Tibial artery (tissue), 4 donors: ENCODE results near the gene EAF1.

Experiments used
- DNase-seq, 2 donors: peaks; one replicate each; pipeline ENCODE4 v3.0.0-alpha.2; 2019
- H3K27ac ChIP-seq, 2 donors: fragments of 200-600 bp; sonication (generic) in 1 of 2; 1 replicate in 1 of 2; 2 replicates in 1 of 2; pipeline ENCODE4 v1.5.1; 2018 to 2019; ENCODE audit warnings: mild to moderate bottlenecking in 1 of 2
- H3K27me3 ChIP-seq, 2 donors: fragments of 200-600 bp; sonication (generic) in 1 of 2; one replicate each; pipeline versions ENCODE4 v1.5.1 to v1.6.0; 2016 to 2019
- H3K36me3 ChIP-seq, 3 donors: fragments of 200-600 bp; sonication (generic) in 2 of 3; one replicate each; pipeline ENCODE4 v1.5.1; 2016 to 2019; ENCODE audit warnings: mild to moderate bottlenecking in 2 of 3
- H3K4me1 ChIP-seq, 4 donors: fragments of 200-600 bp; sonication (generic) in 2 of 4; 1 replicate in 3 of 4; 2 replicates in 1 of 4; pipeline ENCODE4 v1.5.1; 2016 to 2019
- H3K4me3 ChIP-seq, 2 donors: fragments of 200-600 bp; sonication (generic) in 1 of 2; 1 replicate in 1 of 2; 2 replicates in 1 of 2; pipeline ENCODE4 v1.5.1; 2018 to 2019; ENCODE audit warnings: mild to moderate bottlenecking in 2 of 2
- H3K9me3 ChIP-seq, 3 donors: fragments of 200-600 bp; sonication (generic) in 1 of 3; one replicate each; pipeline ENCODE4 v1.5.1; 2016 to 2019
- CTCF ChIP-seq, 2 experiments: fragments of 200-600 bp in 1 of 2; fragments of 450-650 bp in 1 of 2; IDR thresholded peaks; one replicate each; pipeline ENCODE4 v1.5.1; 2017 to 2019; ENCODE audit warnings: antibody characterized with exemption in 2 of 2, mild to moderate bottlenecking in 1 of 2, moderate library complexity in 1 of 2
- intact Hi-C: fragments of 100-400 bp; cut with DNase I; formaldehyde crosslinking; loops from one replicate; pipeline ENCODE4 v1.15.0; 2023; ENCODE audit warnings: low total_unique reads

EAF1 gene

DNA sequence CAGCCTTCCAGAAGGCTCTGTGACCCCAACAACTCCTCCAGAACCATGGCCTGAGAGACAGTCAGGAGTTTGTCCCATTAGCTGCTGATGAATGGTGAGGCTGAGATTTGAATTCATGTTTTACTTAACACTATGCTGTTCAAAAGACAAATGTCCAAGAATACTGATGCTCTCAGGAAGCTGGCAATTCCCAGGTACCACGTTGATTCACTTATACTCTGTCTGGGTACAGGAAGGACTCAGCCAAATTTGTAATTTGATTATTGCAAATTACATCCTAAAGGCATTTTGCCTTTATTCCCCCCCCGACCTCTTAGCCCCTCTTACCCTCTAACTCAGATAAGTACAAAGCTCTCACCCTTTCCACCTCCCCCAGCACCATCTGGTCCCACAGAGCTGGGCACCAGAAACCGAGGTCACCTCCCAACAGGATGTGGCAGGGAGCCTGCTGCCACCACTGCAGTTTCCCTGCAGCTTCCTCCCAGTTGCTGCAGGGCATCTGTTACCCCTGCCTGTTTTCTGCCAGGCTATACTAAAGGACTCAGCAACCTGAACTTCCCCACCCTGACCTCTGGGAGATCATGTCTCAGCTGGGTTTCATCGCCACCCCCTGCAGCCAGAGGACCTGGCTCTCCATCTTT lies 33.6 kb downstream of the EAF1 start:
- DNase-seq = peak in 1 of 2 donors; percentile 51
- intact Hi-C loops = no loop called here
- no peak overlapping the region for H3K4me3 ChIP-seq
- no peaks in the 10 kb centered on the region for H3K4me1 ChIP-seq
- no peaks in the 10 kb centered on the region for H3K27me3 ChIP-seq
- no peak for TF ChIP-seq CTCF (IDR thresholded peaks at IDR 0.05)
- H3K9me3 ChIP-seq = no peaks in the 10 kb centered on the region
- peaks cover 0 to 18% (median 7%) of the 10 kb centered on the region in 3 donors for H3K36me3 ChIP-seq
- no peak overlapping the region for H3K27ac ChIP-seq

DNA sequence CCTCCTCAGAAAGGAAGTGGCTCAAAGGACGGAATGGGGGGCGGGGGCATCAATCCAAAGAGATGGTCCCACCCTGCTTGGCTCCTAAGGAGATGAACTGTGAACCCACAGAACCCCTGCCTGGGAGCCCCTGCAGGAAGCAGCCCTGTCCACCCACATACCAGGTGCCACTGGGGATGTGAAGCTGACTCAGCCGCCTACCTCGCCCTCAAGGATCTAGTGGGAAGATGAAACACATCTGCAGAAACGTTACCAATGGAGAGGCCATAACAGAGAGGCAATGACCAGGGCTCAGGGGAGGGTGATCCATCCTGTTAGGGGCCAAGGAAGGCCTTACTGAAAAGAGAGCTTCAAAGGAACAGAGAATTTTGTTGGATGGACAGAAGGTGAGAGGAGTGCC lies 35.1 kb downstream of the EAF1 start:
- TF ChIP-seq CTCF (IDR thresholded peaks at IDR 0.05) = no peak
- intact Hi-C loops = no loop called here

DNA sequence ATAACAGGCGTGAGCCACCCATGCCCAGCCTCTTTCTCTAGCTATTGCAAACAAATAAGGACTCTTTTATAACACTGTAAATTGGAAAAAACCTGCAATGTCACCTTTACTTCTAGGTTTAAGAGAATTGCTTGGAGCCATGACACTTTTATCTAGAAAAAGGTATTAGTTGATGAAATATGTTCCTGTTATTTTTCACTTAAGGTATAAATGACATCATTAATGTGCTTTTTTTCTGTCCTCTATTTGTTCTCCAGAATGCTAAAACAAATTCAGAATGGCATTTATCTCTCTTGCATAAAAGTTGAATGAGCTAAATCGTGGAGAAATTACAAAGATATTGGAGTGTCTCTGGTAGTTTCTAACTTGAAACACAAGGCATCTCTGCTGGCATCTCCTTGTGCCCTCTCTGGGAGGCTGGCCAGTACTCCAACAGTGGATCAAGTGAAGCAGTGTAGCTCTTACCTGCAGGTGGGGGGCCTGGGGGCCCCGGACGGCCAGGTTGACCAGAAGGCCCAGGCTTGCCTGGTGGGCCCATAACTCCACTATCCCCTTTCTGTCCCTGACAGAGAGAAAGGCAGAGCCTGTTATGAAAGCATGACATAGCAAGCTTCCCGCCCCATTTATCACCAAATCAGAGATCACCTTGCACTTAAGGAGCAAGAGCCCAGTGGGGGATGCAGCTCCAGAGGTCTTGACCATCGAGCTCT lies 38.6 kb downstream of the EAF1 start:
- Histone ChIP-seq H3K4me1 (peaks cover 0 to 10% (median 4%) of the 10 kb centered on the region in 4 donors), H3K4me3 (no peak overlapping the region), H3K36me3 (peaks cover 0 to 7% (median 3%) of the 10 kb centered on the region in 3 donors), H3K9me3 (no peaks in the 10 kb centered on the region), H3K27me3 (no peaks in the 10 kb centered on the region), H3K27ac (no peak overlapping the region)
- DNase-seq = no peak
- TF ChIP-seq CTCF (IDR thresholded peaks at IDR 0.05) = no peak
- intact Hi-C loops = no loop called here

More for the DNA sequence above, 35.1 kb downstream of the EAF1 start:
- Histone ChIP-seq H3K4me1 (peaks cover 0 to 4% (median 1%) of the 10 kb centered on the region in 4 donors), H3K27me3 (no peaks in the 10 kb centered on the region), H3K9me3 (no peaks in the 10 kb centered on the region), H3K27ac (no peak overlapping the region), H3K36me3 (peaks cover 0 to 11% (median 3%) of the 10 kb centered on the region in 3 donors), H3K4me3 (no peak overlapping the region)
- no peak for DNase-seq

DNA sequence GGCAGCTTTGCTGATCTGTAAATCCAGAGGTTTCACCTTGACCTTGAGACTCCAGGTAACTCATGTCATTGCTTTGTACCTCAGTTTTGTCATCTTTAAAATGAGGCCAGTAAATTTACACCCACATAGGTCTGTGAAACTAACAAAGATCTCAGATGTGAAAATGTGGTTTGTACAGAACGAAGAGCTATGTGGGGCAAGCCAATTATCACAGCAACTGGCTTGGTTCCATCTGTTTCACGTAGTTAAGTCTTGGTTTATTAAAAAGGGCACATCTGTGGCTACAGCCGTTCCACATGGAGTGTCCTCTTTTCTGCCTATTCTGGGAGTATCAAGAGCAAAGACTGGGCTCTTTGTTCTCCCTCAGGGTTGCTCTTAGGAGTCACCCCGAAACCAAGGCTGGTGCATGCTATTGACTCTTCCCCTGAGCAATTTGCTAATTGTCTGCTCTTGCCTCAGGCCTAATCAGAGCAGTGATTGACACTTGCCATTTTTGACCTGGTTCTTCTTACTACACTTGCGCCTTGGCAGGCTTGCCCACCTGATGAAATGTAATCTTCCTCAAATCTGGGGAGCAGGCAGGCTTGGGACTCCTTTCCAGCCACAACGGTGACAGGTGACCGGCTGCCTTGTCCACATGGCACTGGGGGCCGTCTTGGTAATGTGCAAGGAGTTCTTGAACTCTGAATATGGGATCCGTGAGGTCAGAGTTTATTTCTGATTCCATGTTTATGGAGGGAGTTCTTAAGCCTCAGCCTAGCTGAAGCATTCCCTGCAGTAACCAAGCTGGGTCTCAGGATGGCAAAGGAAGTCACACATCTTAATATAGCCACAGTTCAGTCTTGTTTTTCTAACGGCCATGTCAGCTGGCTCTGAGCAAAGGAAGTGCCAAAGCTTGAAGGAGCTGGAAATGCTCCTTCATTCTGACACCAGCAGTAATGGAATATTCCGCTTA lies 40.1 kb downstream of the EAF1 start:
- intact Hi-C loops = no loop called here
- H3K27me3 ChIP-seq = no peaks in the 10 kb centered on the region
- peak in 1 of 2 donors; percentile 73 for DNase-seq
- peaks cover 0 to 10% (median 4%) of the 10 kb centered on the region in 4 donors for H3K4me1 ChIP-seq
- H3K4me3 ChIP-seq = no peak overlapping the region
- H3K36me3 ChIP-seq = peaks cover 0 to 7% (median 3%) of the 10 kb centered on the region in 3 donors
- H3K9me3 ChIP-seq = no peaks in the 10 kb centered on the region
- H3K27ac ChIP-seq = peak overlapping the region; percentile 59 to 67
- TF ChIP-seq CTCF (IDR thresholded peaks at IDR 0.05) = no peak

DNA sequence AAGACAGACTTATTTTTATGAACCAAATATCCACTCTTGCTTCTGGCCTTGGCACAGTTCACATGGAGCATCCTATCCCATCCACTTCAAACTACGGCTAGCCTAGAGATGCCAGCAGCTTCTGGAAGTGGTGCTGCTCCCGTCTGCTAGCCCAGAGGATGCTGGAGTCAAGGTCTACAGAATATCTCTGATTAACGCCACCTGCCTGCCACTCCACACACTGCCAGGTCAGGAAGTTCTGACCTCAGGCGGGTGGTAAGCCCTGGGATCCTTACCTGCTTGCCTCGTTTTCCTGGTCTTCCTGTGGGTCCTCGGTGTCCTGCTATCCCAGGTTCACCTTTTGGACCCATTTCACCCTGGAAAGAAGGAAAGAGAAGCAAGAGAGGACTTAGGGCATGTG lies 42.9 kb downstream of the EAF1 start:
- intact Hi-C loops = no loop called here
- no peak for TF ChIP-seq CTCF (IDR thresholded peaks at IDR 0.05)
- H3K9me3 ChIP-seq = no peaks in the 10 kb centered on the region

More for the DNA sequence above, 42.9 kb downstream of the EAF1 start:
- Histone ChIP-seq H3K27ac (no peak overlapping the region), H3K4me1 (peaks cover 0 to 14% (median 4%) of the 10 kb centered on the region in 4 donors), H3K27me3 (no peaks in the 10 kb centered on the region), H3K4me3 (no peak overlapping the region), H3K36me3 (no peaks in the 10 kb centered on the region)
- DNase-seq = peak in 1 of 2 donors; percentile 20
